Fibroblast of pulmonary artery (primary cell): ENCODE measurements around the gene PIGX.
A peak's percentile ranks its signal among the peaks of the same experiment; 100 is the strongest.

Source experiments
- DNase-seq: peaks from one replicate; pipeline ENCODE4 v3.0.0-alpha.2; 2010; ENCODE audit warnings: low read depth
- H3K4me3 ChIP-seq: replicated peaks from 2 replicates; pipeline ENCODE4 v1.5.1; 2011; ENCODE audit warnings: low read depth, mild to moderate bottlenecking, control low read depth, low read length, moderate library complexity
- CTCF ChIP-seq: IDR thresholded peaks from 2 replicates; pipeline ENCODE4 v1.5.1; 2011; ENCODE audit warnings: mild to moderate bottlenecking, control low read depth, low read length, inconsistent platforms; ENCODE audit errors: missing control alignments

The PIGX gene

GRCh38 chr3:196775938-196776337 lies 63.8 kb downstream of the PIGX start:
- H3K4me3 ChIP-seq: no peak overlapping the region
- TF ChIP-seq CTCF: no peak
- no peak for DNase-seq

GRCh38 chr3:196777836-196778235 lies 65.7 kb downstream of the PIGX start:
- no peak for DNase-seq
- no peak for TF ChIP-seq CTCF
- no peak overlapping the region for H3K4me3 ChIP-seq

GRCh38 chr3:196778755-196779154 lies 66.6 kb downstream of the PIGX start:
- peak; percentile 67 for DNase-seq
- TF ChIP-seq CTCF: no peak
- H3K4me3 ChIP-seq: no peak overlapping the region

GRCh38 chr3:196782511-196782910 lies 70.3 kb downstream of the PIGX start:
- no peak for DNase-seq
- H3K4me3 ChIP-seq: no peak overlapping the region
- no peak for TF ChIP-seq CTCF
